IMR-90 (cell line): ENCODE measurements around the gene OGFR. TPM values are rescaled to one million over a fixed set of nuclear protein-coding genes. Genes with fewer than 3 reads are reported as not detected.

Experiments
- ATAC-seq: fragments of 200-7000 bp; cut with Tn5 transposase; 2 replicates; pipeline ENCODE4 v1.9.1; 2020; ENCODE audit warnings: low read depth, mild to moderate bottlenecking, moderate library complexity
- BruUV-seq: library from RNA; stranded (reverse); fragments of 400-500 nt; replicated peaks from 2 replicates; lab custom pipeline; 2021; lab: Mats Ljungman, UMichigan
- CTCF ChIA-PET: fragments of 300-600 bp; formaldehyde crosslinking; extraction: SDS; loops from one replicate; lab custom pipeline; 2021; ENCODE audit warnings: antibody characterized with exemption; lab: Yijun Ruan, JAX
- POLR2A ChIA-PET: fragments of 300-600 bp; sonication (Branson Sonifier 250); formaldehyde crosslinking; loops from one replicate; lab custom pipeline; 2022; ENCODE audit warnings: antibody characterized with exemption; ENCODE audit not compliant: unreplicated experiment; lab: Charles Lee
- DNase-seq: peaks from one replicate; pipeline ENCODE4 v3.0.0; 2013
- H2AFZ ChIP-seq: replicated peaks from 2 replicates; pipeline ENCODE3; 2013; ENCODE audit warnings: low read length, mild to moderate bottlenecking; ENCODE audit not compliant: poor library complexity
- H2AK5ac ChIP-seq: 2 replicates; pipeline ENCODE4 v1.6.1; 2013; ENCODE audit warnings: low read depth, low read length, inconsistent platforms
- H2AK9ac ChIP-seq: replicated peaks from 2 replicates; pipeline ENCODE3; 2013; ENCODE audit warnings: mild to moderate bottlenecking, low read depth, low read length, moderate library complexity; ENCODE audit not compliant: poor library complexity
- H2BK120ac ChIP-seq: 2 replicates; pipeline ENCODE4 v1.6.1; 2013; ENCODE audit warnings: low read depth, low read length, inconsistent platforms
- H2BK15ac ChIP-seq: 3 replicates; pipeline ENCODE4 v1.6.1; 2013; ENCODE audit warnings: low read depth, low read length, inconsistent platforms
- H2BK20ac ChIP-seq: 2 replicates; pipeline ENCODE4 v1.6.1; 2013; ENCODE audit warnings: low read depth, mild to moderate bottlenecking, inconsistent platforms, low read length, moderate library complexity
- H2BK5ac ChIP-seq: 2 replicates; pipeline ENCODE4 v1.6.1; 2013; ENCODE audit warnings: mild to moderate bottlenecking, low read depth, low read length, inconsistent platforms; ENCODE audit not compliant: poor library complexity, severe bottlenecking
- H3K14ac ChIP-seq: replicated peaks from 2 replicates; pipeline ENCODE4 v1.6.1; 2013; ENCODE audit warnings: low read depth, low read length, inconsistent platforms
- H3K18ac ChIP-seq: 2 replicates; pipeline ENCODE4 v1.6.1; 2013; ENCODE audit warnings: low read depth, low read length, control low read depth
- H3K23ac ChIP-seq: 2 replicates; pipeline ENCODE4 v1.6.1; 2013; ENCODE audit warnings: low read depth, low read length, inconsistent platforms
- H3K27ac ChIP-seq: 2 replicates; pipeline ENCODE4 v1.5.1; 2013; ENCODE audit warnings: mild to moderate bottlenecking, control low read depth, low read length; ENCODE audit not compliant: insufficient read depth
- H3K27me3 ChIP-seq: 2 replicates; pipeline ENCODE4 v1.6.1; 2013; ENCODE audit warnings: low read length; ENCODE audit not compliant: control insufficient read depth, insufficient read depth
- H3K36me3 ChIP-seq: 2 replicates; pipeline ENCODE4 v1.6.1; 2013; ENCODE audit warnings: low read length, mixed read lengths; ENCODE audit not compliant: control insufficient read depth, insufficient read depth
- H3K4ac ChIP-seq: 2 replicates; pipeline ENCODE4 v1.6.1; 2013; ENCODE audit warnings: low read depth, low read length, inconsistent platforms
- H3K4me1 ChIP-seq: 2 replicates; pipeline ENCODE4 v1.6.1; 2013; ENCODE audit warnings: low read length, mixed read lengths; ENCODE audit not compliant: control insufficient read depth, insufficient read depth
- H3K4me2 ChIP-seq: 2 replicates; pipeline ENCODE4 v1.6.1; 2013; ENCODE audit warnings: low read depth, mild to moderate bottlenecking, control low read depth, low read length, moderate library complexity
- H3K4me3 ChIP-seq: 2 replicates; pipeline ENCODE4 v1.5.1; 2013; ENCODE audit warnings: low read depth, mild to moderate bottlenecking, control low read depth, low read length, moderate library complexity; ENCODE audit not compliant: insufficient read depth
- H3K56ac ChIP-seq: 2 replicates; pipeline ENCODE4 v1.6.1; 2013; ENCODE audit warnings: low read length, inconsistent platforms; ENCODE audit not compliant: insufficient read depth; ENCODE audit errors: extremely low read depth
- H3K79me1 ChIP-seq, 2 experiments: 2 replicates each; pipeline ENCODE4 v1.6.1; 2013; ENCODE audit warnings: low read length in 2 of 2, inconsistent platforms in 1 of 2, low read depth in 1 of 2
- H3K9ac ChIP-seq: 2 replicates; pipeline ENCODE4 v1.6.1; 2013; ENCODE audit warnings: low read depth, low read length, control low read depth
- H3K9me1 ChIP-seq: 2 replicates; pipeline ENCODE4 v1.6.1; 2013; ENCODE audit warnings: low read length, inconsistent platforms; ENCODE audit not compliant: insufficient read depth
- H3K9me3 ChIP-seq: 2 replicates; pipeline ENCODE4 v1.6.1; 2013; ENCODE audit warnings: low read length; ENCODE audit not compliant: control insufficient read depth, insufficient read depth
- H4K20me1 ChIP-seq: 2 replicates; pipeline ENCODE4 v1.6.1; 2013; ENCODE audit warnings: low read length, inconsistent platforms; ENCODE audit not compliant: insufficient read depth
- H4K5ac ChIP-seq: 2 replicates; pipeline ENCODE4 v1.6.1; 2013; ENCODE audit warnings: mild to moderate bottlenecking, low read depth, low read length, control low read depth
- H4K8ac ChIP-seq, 2 experiments: 2 replicates each; pipeline ENCODE4 v1.6.1; 2013; ENCODE audit warnings: low read depth in 2 of 2, low read length in 2 of 2, control low read depth in 1 of 2, inconsistent platforms in 1 of 2
- H4K91ac ChIP-seq: 2 replicates; pipeline ENCODE4 v1.6.1; 2013; ENCODE audit warnings: low read depth, low read length, inconsistent platforms; ENCODE audit not compliant: insufficient read depth
- BHLHE40 ChIP-seq: fragments of 150-350 bp; IDR thresholded peaks from 2 replicates; pipeline ENCODE4 v1.6.1; 2016; ENCODE audit warnings: mild to moderate bottlenecking, low read depth, low read length
- FOS ChIP-seq: fragments of 150-350 bp; IDR thresholded peaks from 2 replicates; pipeline ENCODE4 v1.6.1; 2016; ENCODE audit warnings: low read depth, low read length
- MAFK ChIP-seq: IDR thresholded peaks from 2 replicates; pipeline ENCODE4 v1.6.1; 2012; ENCODE audit warnings: low read depth, low read length, improper control_type of control experiment
- MAZ ChIP-seq: IDR thresholded peaks from 2 replicates; pipeline ENCODE4 v1.6.1; 2012; ENCODE audit warnings: low read depth, mild to moderate bottlenecking, low read length, improper control_type of control experiment, moderate library complexity, borderline replicate concordance
- MXI1 ChIP-seq: IDR thresholded peaks from 2 replicates; pipeline ENCODE4 v1.6.1; 2012; ENCODE audit warnings: low read depth, mild to moderate bottlenecking, low read length, moderate library complexity, borderline replicate concordance
- NFE2L2 ChIP-seq: fragments of 150-350 bp; IDR thresholded peaks from 2 replicates; pipeline ENCODE4 v1.6.1; 2016; ENCODE audit warnings: low read depth, mild to moderate bottlenecking, low read length
- POLR2A ChIP-seq: IDR thresholded peaks from 2 replicates; pipeline ENCODE4 v1.6.1; 2012; ENCODE audit warnings: mild to moderate bottlenecking, low read depth, low read length
- RAD21 ChIP-seq: IDR thresholded peaks from 2 replicates; pipeline ENCODE4 v1.6.1; 2012; ENCODE audit warnings: low read length, improper control_type of control experiment
- RFX5 ChIP-seq: IDR thresholded peaks from 2 replicates; pipeline ENCODE4 v1.8.0; 2012; ENCODE audit warnings: low read depth, mild to moderate bottlenecking, low read length, moderate library complexity
- SMC3 ChIP-seq: fragments of 150-350 bp; IDR thresholded peaks from 2 replicates; pipeline ENCODE4 v1.6.1; 2016; ENCODE audit warnings: low read depth, mild to moderate bottlenecking, antibody characterized with exemption, low read length, moderate library complexity
- WGBS, 2 experiments: methylation state at CpG; one replicate each; pipeline versions ENCODE4 v1.1.5 to v1.1.7; 2013; ENCODE audit warnings: missing lambda C conversion rate in 2 of 2; ENCODE audit not compliant: insufficient read length in 1 of 2; ENCODE audit errors: extremely low coverage in 2 of 2; 5-methylcytosine and 5-hydroxymethylcytosine counted together
- dilution Hi-C: fragments of 300-500 bp; cut with HindIII; formaldehyde crosslinking; loops from one replicate; pipeline ENCODE4 v1.14.3; 2018; ENCODE audit warnings: low sequenced_read_pairs; ENCODE audit not compliant: unreplicated experiment
- in situ Hi-C: fragments of 300-500 bp; cut with MboI; formaldehyde crosslinking; loops from 3 replicates; pipeline ENCODE4 v1.14.3; 2019; ENCODE audit warnings: low sequenced_read_pairs, inconsistent platforms, mixed read lengths
- intact Hi-C: fragments of 100-400 bp; cut with micrococcal nuclease; formaldehyde crosslinking; loops from 2 replicates; pipeline ENCODE4 v1.10.0; 2022
- polyA plus RNA-seq, 3 experiments: library from polyadenylated mRNA; depleted of rRNA; stranded (reverse); fragments of >200 nt; gene quantifications; 2 replicates each; pipeline ENCODE4 v1.2.3, GENCODE V29; 2012; ENCODE audit warnings: low replicate concordance in 1 of 3
- total RNA-seq: library from RNA; depleted of rRNA; stranded (reverse); fragments of >200 nt; gene quantifications from 2 replicates; pipeline ENCODE4 v1.2.3, GENCODE V29; 2012
- TF ChIP-seq, protein P1 (sequence below): conservative IDR thresholded peaks from 2 replicates; pipeline ENCODE4 v1.5.1; 2012; ENCODE audit warnings: mild to moderate bottlenecking, low read depth, low read length, improper control_type of control experiment
- TF ChIP-seq, protein P2 (sequence below): fragments of 150-350 bp; IDR thresholded peaks from 2 replicates; pipeline ENCODE4 v1.6.1; 2016; ENCODE audit warnings: low read depth, mild to moderate bottlenecking, low read length, moderate library complexity, borderline replicate concordance

The OGFR gene
- total and polyA plus RNA-seq, 2 of the 4 experiments (the other 2 are of a cell fraction) = 22.4 to 30.1 TPM

DNA sequence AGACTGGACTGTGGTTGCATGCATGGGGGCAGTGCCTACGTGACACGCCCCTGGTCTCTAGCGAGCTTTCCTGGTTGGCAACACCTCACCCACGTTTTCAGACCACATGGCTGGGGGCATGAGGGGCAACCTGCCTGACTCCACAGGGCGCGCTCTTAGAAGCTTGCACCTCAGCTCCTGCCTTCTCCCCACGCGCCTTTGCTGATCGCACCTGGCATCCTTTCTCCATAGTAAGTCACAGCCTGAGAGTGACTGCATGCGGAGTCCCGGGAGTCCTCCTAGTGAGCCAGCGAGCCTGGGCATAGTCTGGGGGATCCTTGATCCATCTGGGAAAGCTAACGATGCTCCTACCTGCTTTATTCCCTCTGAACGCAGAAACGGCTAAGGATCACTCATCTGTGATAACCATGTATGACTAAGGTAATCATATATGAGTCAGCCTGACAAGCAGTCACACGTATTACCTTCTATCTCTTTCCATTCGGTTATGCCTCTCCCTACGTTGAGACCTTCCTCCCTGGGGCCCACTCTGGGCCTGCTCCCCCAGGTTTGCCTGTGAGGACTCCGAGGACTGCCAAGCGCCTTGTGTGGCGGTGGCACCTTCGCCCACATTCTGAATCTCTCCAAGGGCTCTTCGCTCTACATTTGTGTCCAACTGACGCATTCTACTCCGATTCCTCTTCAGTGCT lies 52.4 kb downstream of the OGFR start:
- Histone ChIP-seq H3K9me1 (peaks cover 4% of the 10 kb centered on the region; the same call in 1 of the 2 replicates), H3K27me3 (no peaks in the 10 kb centered on the region), H3K14ac (no peak overlapping the region), H3K9ac (no peak overlapping the region), H4K5ac (no peak overlapping the region), H4K20me1 (peaks cover 19% of the 10 kb centered on the region), H3K4me3 (no peak overlapping the region), H3K27ac (no peak overlapping the region), H4K8ac (no peak overlapping the region), H2AFZ (no peak overlapping the region), H2BK120ac (no peak overlapping the region), H3K79me1 (peaks cover 17 to 56% of the 10 kb centered on the region in 2 experiments), H3K18ac (no peak overlapping the region), H4K91ac (no peak overlapping the region), H2AK9ac (peak overlapping the region; percentile 49), H3K4ac (no peak overlapping the region), H2BK20ac (no peak overlapping the region), H3K56ac (no peak overlapping the region), H3K4me1 (0 out of 2 replicates have a peak, but pooled peaks cover 3% of the 10 kb centered on the region), H3K4me2 (no peak overlapping the region), H3K9me3 (no peaks in the 10 kb centered on the region), H2AK5ac (no peak overlapping the region), H3K36me3 (peaks cover 27% of the 10 kb centered on the region), H3K23ac (no peak overlapping the region), H2BK5ac (no peak overlapping the region), H2BK15ac (no peak overlapping the region)
- DNase-seq (no peak), ATAC-seq (no peak)
- in situ Hi-C loops (no loop called here), dilution Hi-C loops (no loop called here), intact Hi-C loops (no loop called here)
- WGBS, 2 experiments = 93% methylated on average over 11 of the region's 25 CpGs; no CpG with 5 or more reads in 1 of the 2 experiments
- ChIA-PET CTCF (no interaction called here), POLR2A (no interaction called here)
- TF ChIP-seq FOS (no peak), SMC3 (no peak), MAFK (no peak), NFE2L2 (no peak), POLR2A (no peak), BHLHE40 (no peak), MXI1 (no peak), MAZ (no peak), RFX5 (no peak), RAD21 (no peak)
- TF ChIP-seq, protein P1, sequence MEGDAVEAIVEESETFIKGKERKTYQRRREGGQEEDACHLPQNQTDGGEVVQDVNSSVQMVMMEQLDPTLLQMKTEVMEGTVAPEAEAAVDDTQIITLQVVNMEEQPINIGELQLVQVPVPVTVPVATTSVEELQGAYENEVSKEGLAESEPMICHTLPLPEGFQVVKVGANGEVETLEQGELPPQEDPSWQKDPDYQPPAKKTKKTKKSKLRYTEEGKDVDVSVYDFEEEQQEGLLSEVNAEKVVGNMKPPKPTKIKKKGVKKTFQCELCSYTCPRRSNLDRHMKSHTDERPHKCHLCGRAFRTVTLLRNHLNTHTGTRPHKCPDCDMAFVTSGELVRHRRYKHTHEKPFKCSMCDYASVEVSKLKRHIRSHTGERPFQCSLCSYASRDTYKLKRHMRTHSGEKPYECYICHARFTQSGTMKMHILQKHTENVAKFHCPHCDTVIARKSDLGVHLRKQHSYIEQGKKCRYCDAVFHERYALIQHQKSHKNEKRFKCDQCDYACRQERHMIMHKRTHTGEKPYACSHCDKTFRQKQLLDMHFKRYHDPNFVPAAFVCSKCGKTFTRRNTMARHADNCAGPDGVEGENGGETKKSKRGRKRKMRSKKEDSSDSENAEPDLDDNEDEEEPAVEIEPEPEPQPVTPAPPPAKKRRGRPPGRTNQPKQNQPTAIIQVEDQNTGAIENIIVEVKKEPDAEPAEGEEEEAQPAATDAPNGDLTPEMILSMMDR = no peak
- TF ChIP-seq, protein P2, sequence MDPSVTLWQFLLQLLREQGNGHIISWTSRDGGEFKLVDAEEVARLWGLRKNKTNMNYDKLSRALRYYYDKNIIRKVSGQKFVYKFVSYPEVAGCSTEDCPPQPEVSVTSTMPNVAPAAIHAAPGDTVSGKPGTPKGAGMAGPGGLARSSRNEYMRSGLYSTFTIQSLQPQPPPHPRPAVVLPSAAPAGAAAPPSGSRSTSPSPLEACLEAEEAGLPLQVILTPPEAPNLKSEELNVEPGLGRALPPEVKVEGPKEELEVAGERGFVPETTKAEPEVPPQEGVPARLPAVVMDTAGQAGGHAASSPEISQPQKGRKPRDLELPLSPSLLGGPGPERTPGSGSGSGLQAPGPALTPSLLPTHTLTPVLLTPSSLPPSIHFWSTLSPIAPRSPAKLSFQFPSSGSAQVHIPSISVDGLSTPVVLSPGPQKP = no peak
- no TSS peak for BruUV-seq
